Measurements from ENCODE around the gene ANKFY1. TPM values are rescaled to one million over a fixed set of nuclear protein-coding genes. Genes with fewer than 3 reads are reported as not detected.

Gene ANKFY1
- total and polyA plus RNA-seq, 2 experiments from 2014 or later, result 18.6 to 32.8 TPM

- Histone ChIP-seq H3K4me3 (no peak overlapping the region), H3K9me3 (ENCODE audit: low read depth) (no peaks in the 10 kb centered on the region), H2AFZ (no peak overlapping the region), H3K9me2 (replicated peaks; ENCODE audit: insufficient read depth) (no peaks in the 10 kb centered on the region), H3K4me2 (no peak overlapping the region), H3K27me3 (no peaks in the 10 kb centered on the region), H3K36me3 (replicated peaks; ENCODE audit: insufficient read depth, low read depth) (no peaks in the 10 kb centered on the region), H3K79me2 (no peaks in the 10 kb centered on the region), H3K27ac (no peak overlapping the region), H3K4me1 (ENCODE audit: insufficient read depth) (peaks cover 12% of the 10 kb centered on the region), H4K20me1 (ENCODE audit: insufficient read depth, poor library complexity, severe bottlenecking) (no peaks in the 10 kb centered on the region)
- WGBS (ENCODE audit: low lambda C conversion rate, missing lambda C conversion rate), result 98% methylated on average over 15 of the region's 15 CpGs
- TF ChIP-seq EZH2 (IDR thresholded peaks at IDR 0.05; ENCODE audit: borderline replicate concordance), result no peak
- TF ChIP-seq EZH2phosphoT487 (IDR thresholded peaks at IDR 0.05; ENCODE audit: low read depth, severe bottlenecking, unreplicated experiment), result no peak
- TF ChIP-seq CTCF (IDR thresholded peaks at IDR 0.05; ENCODE audit: poor library complexity), result no peak
- DNase-seq (ENCODE audit: low spot score), result no peak
Measured at GRCh38 chr17:4159761-4160160, 104.0 kb downstream of the ANKFY1 start.

- H3K36me3 ChIP-seq (replicated peaks; ENCODE audit: insufficient read depth, low read depth), result no peaks in the 10 kb centered on the region
- no peaks in the 10 kb centered on the region for H3K9me3 ChIP-seq (ENCODE audit: low read depth)
- no peak overlapping the region for H3K27ac ChIP-seq
- TF ChIP-seq EZH2phosphoT487 (IDR thresholded peaks at IDR 0.05; ENCODE audit: low read depth, severe bottlenecking, unreplicated experiment) (no peak), CTCF (IDR thresholded peaks at IDR 0.05; ENCODE audit: poor library complexity) (no peak), EZH2 (IDR thresholded peaks at IDR 0.05; ENCODE audit: borderline replicate concordance) (no peak)
- H2AFZ ChIP-seq, result no peak overlapping the region
- H3K4me2 ChIP-seq, result no peak overlapping the region
- H3K4me1 ChIP-seq (ENCODE audit: insufficient read depth), result peaks cover 8% of the 10 kb centered on the region
- no peaks in the 10 kb centered on the region for H3K9me2 ChIP-seq (replicated peaks; ENCODE audit: insufficient read depth)
- no peaks in the 10 kb centered on the region for H3K27me3 ChIP-seq
- DNase-seq (ENCODE audit: low spot score), result no peak
- no peaks in the 10 kb centered on the region for H3K79me2 ChIP-seq
- 93% methylated on average over 12 of the region's 12 CpGs for WGBS (ENCODE audit: low lambda C conversion rate, missing lambda C conversion rate)
- no peaks in the 10 kb centered on the region for H4K20me1 ChIP-seq (ENCODE audit: insufficient read depth, poor library complexity, severe bottlenecking)
- no peak overlapping the region for H3K4me3 ChIP-seq
Measured at GRCh38 chr17:4157618-4158333, 106.0 kb downstream of the ANKFY1 start.

- no peak overlapping the region for H2AFZ ChIP-seq
Measured at GRCh38 chr17:4156750-4157381, 106.9 kb downstream of the ANKFY1 start.

More at GRCh38 chr17:4156750-4157381, 106.9 kb downstream of the ANKFY1 start:
- Histone ChIP-seq H3K27me3 (no peaks in the 10 kb centered on the region), H3K4me3 (no peak overlapping the region), H3K9me3 (ENCODE audit: low read depth) (no peaks in the 10 kb centered on the region), H4K20me1 (ENCODE audit: insufficient read depth, poor library complexity, severe bottlenecking) (no peaks in the 10 kb centered on the region), H3K27ac (no peak overlapping the region), H3K36me3 (replicated peaks; ENCODE audit: insufficient read depth, low read depth) (no peaks in the 10 kb centered on the region), H3K79me2 (no peaks in the 10 kb centered on the region), H3K4me1 (ENCODE audit: insufficient read depth) (peaks cover 5% of the 10 kb centered on the region), H3K9me2 (replicated peaks; ENCODE audit: insufficient read depth) (no peaks in the 10 kb centered on the region), H3K4me2 (no peak overlapping the region)
- DNase-seq (ENCODE audit: low spot score), result no peak
- 82% methylated on average over 16 of the region's 16 CpGs for WGBS (ENCODE audit: low lambda C conversion rate, missing lambda C conversion rate)
- TF ChIP-seq EZH2phosphoT487 (IDR thresholded peaks at IDR 0.05; ENCODE audit: low read depth, severe bottlenecking, unreplicated experiment), result no peak
- TF ChIP-seq CTCF (IDR thresholded peaks at IDR 0.05; ENCODE audit: poor library complexity), result no peak
- TF ChIP-seq EZH2 (IDR thresholded peaks at IDR 0.05; ENCODE audit: borderline replicate concordance), result no peak

All from hepatocyte (in vitro differentiated cells).